Measurements from ENCODE around the gene TARDBP. TPM values are rescaled to one million over a fixed set of nuclear protein-coding genes. Genes with fewer than 3 reads are reported as not detected.
"Not testable (repeated sequence)": the region's sequence is repeated elsewhere in the genome, so short reads cannot be mapped to it uniquely, and the experiment has no call there.

TARDBP gene
- total and polyA plus RNA-seq, 9 donors: 106 to 175 (median 143) TPM

- intact Hi-C loops (cut with DNase I): no loop called here
- DNase-seq: no peak
- H3K36me3 ChIP-seq: no peaks in the 10 kb centered on the region
- H3K9me3 ChIP-seq: no peaks in the 10 kb centered on the region
- TF ChIP-seq CTCF (IDR thresholded peaks at IDR 0.05) (no peak), POLR2A (IDR thresholded peaks at IDR 0.05) (no peak), EP300 (IDR thresholded peaks at IDR 0.05) (no peak)
- H3K4me3 ChIP-seq: no peak overlapping the region
- H3K27me3 ChIP-seq: no peaks in the 10 kb centered on the region
- no peak overlapping the region for H3K27ac ChIP-seq
- H3K4me1 ChIP-seq (ENCODE audit: insufficient read depth): no peaks in the 10 kb centered on the region
- WGBS, 3 donors: 46 to 52% (median 51%) methylated on average over 9 of the region's 9 CpGs
Observed at GRCh38 chr1:10980841-10981727, 31.4 kb upstream of the TARDBP start.

- Histone ChIP-seq H3K27ac (no peak overlapping the region), H3K27me3 (no peaks in the 10 kb centered on the region), H3K9me3 (no peaks in the 10 kb centered on the region), H3K4me3 (no peak overlapping the region), H3K36me3 (no peaks in the 10 kb centered on the region), H3K4me1 (ENCODE audit: insufficient read depth) (no peaks in the 10 kb centered on the region)
- WGBS, 3 donors: 71 to 83% (median 72%) methylated on average over 7 of the region's 7 CpGs
- TF ChIP-seq POLR2A (IDR thresholded peaks at IDR 0.05): no peak
- intact Hi-C loops (cut with DNase I): no loop called here
- no peak for DNase-seq
Observed at GRCh38 chr1:10986525-10986890, 25.9 kb upstream of the TARDBP start.

- TF ChIP-seq EP300 (IDR thresholded peaks at IDR 0.05) (no peak), CTCF (IDR thresholded peaks at IDR 0.05) (no peak), POLR2A (IDR thresholded peaks at IDR 0.05) (no peak)
- H3K27me3 ChIP-seq: no peaks in the 10 kb centered on the region
- intact Hi-C loops (cut with DNase I): no loop called here
- no peak overlapping the region for H3K4me3 ChIP-seq
- H3K4me1 ChIP-seq (ENCODE audit: insufficient read depth): no peaks in the 10 kb centered on the region
- H3K9me3 ChIP-seq: no peaks in the 10 kb centered on the region
- 66 to 73% (median 70%) methylated on average over 4 of the region's 4 CpGs for WGBS, 3 donors
- no peak overlapping the region for H3K27ac ChIP-seq
- H3K36me3 ChIP-seq: no peaks in the 10 kb centered on the region
- DNase-seq: no peak
Observed at GRCh38 chr1:10987840-10988417, 24.5 kb upstream of the TARDBP start.

GRCh38 chr1:10989095-10989494, 23.4 kb upstream of the TARDBP start:
- Histone ChIP-seq H3K4me3 (no peak overlapping the region), H3K36me3 (no peaks in the 10 kb centered on the region), H3K27me3 (no peaks in the 10 kb centered on the region), H3K9me3 (no peaks in the 10 kb centered on the region), H3K4me1 (ENCODE audit: insufficient read depth) (no peaks in the 10 kb centered on the region), H3K27ac (no peak overlapping the region)
- no peak for TF ChIP-seq CTCF (IDR thresholded peaks at IDR 0.05)
- TF ChIP-seq EP300 (IDR thresholded peaks at IDR 0.05): no peak
- no peak for TF ChIP-seq POLR2A (IDR thresholded peaks at IDR 0.05)
- intact Hi-C loops (cut with DNase I): no loop called here
- no peak for DNase-seq
- WGBS, 3 donors: 79 to 83% (median 80%) methylated on average over 5 of the region's 5 CpGs

GRCh38 chr1:10989920-10990516, 22.4 kb upstream of the TARDBP start:
- DNase-seq; H3K9me3 ChIP-seq; intact Hi-C loops (cut with DNase I); H3K27ac ChIP-seq; H3K4me3 ChIP-seq; H3K4me1 ChIP-seq (ENCODE audit: insufficient read depth); H3K27me3 ChIP-seq; H3K36me3 ChIP-seq: not testable (repeated sequence)
- WGBS, 3 donors: 44 to 48% (median 47%) methylated on average over 6 of the region's 6 CpGs
